T-helper 1 cell treated with Interleukin-12 subunit alpha and Interleukin-12 subunit beta and Interleukin-4 antibody, amounts not matched to agents 30 μg/mL and 1 μg/mL, for 36 hours (primary cell): ENCODE data around the gene TRIM71.

Source experiments
- H3K27ac Mint-ChIP-seq: one replicate; pipeline ENCODE4 v1.8.0; 2021; ENCODE audit warnings: mild to moderate bottlenecking, mixed read lengths
- H3K27me3 Mint-ChIP-seq: one replicate; pipeline ENCODE4 v1.8.0; 2021; ENCODE audit warnings: low read depth, mixed read lengths
- H3K36me3 Mint-ChIP-seq: one replicate; pipeline ENCODE4 v1.8.0; 2021; ENCODE audit warnings: low read depth, mixed read lengths
- H3K4me1 Mint-ChIP-seq: one replicate; pipeline ENCODE4 v1.8.0; 2021; ENCODE audit warnings: low read depth, mixed read lengths
- H3K4me3 Mint-ChIP-seq: one replicate; pipeline ENCODE4 v1.8.0; 2021; ENCODE audit warnings: mild to moderate bottlenecking, moderate library complexity, mixed read lengths
- H3K9me3 Mint-ChIP-seq: one replicate; pipeline ENCODE4 v1.8.0; 2021; ENCODE audit warnings: mixed read lengths

Gene TRIM71

GRCh38 chr3:32876920-32877319 lies 59.1 kb downstream of the TRIM71 start:
- Mint-ChIP-seq H3K36me3 (no peaks in the 10 kb centered on the region), H3K4me3 (no peak overlapping the region), H3K27me3 (peaks cover 45% of the 10 kb centered on the region), H3K4me1 (peaks cover 3% of the 10 kb centered on the region), H3K9me3 (no peaks in the 10 kb centered on the region), H3K27ac (no peak overlapping the region)

GRCh38 chr3:32877598-32877997 lies 59.8 kb downstream of the TRIM71 start:
- peaks cover 5% of the 10 kb centered on the region for H3K4me1 Mint-ChIP-seq
- no peaks in the 10 kb centered on the region for H3K9me3 Mint-ChIP-seq
- H3K27ac Mint-ChIP-seq: no peak overlapping the region
- peaks cover 47% of the 10 kb centered on the region for H3K27me3 Mint-ChIP-seq
- no peak overlapping the region for H3K4me3 Mint-ChIP-seq
- H3K36me3 Mint-ChIP-seq: no peaks in the 10 kb centered on the region

DNA sequence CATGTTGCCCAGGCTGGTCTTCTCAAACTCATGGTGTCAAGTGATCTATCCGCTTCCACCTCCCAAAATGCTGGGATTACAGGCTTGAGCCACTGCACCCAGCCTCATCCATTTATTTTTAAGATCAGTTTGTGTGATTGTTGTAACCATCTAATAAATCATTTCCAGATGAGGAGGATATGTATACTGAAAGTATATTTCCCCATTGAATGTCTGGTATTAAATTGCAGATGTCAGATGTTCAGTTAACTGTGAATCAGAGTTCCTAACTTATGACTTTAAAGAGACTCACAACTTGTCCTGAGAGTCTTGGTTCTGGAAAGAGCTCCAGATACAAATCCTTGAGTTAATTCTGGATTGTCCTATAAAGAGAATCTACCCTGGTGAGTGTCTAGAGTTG lies 62.4 kb downstream of the TRIM71 start:
- H3K4me1 Mint-ChIP-seq: peaks cover 14% of the 10 kb centered on the region
- no peak overlapping the region for H3K27ac Mint-ChIP-seq
- H3K36me3 Mint-ChIP-seq: no peaks in the 10 kb centered on the region
- H3K27me3 Mint-ChIP-seq: peaks cover 47% of the 10 kb centered on the region
- H3K9me3 Mint-ChIP-seq: no peaks in the 10 kb centered on the region
- H3K4me3 Mint-ChIP-seq: no peak overlapping the region

DNA sequence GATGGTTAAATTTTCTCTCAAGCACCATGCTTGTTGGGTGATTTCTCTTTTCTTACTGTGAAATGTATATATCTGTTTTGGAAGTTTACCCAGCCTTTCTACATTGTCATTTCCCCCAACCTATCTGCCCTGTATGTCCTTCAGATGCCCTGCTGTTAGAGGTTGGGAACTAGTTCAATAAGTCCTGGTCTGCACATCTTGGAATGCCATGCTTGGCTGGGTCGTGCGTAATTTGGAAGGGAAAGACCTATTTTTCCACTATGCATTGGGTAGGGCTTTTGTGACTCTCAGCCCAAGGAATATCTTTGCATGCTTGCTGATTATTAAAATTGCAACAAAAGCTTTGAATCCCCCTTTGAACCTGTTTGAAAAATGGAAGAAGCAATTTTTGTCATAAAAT lies 63.8 kb downstream of the TRIM71 start:
- Mint-ChIP-seq H3K9me3 (no peaks in the 10 kb centered on the region), H3K36me3 (no peaks in the 10 kb centered on the region), H3K4me1 (peaks cover 14% of the 10 kb centered on the region), H3K4me3 (no peak overlapping the region), H3K27ac (no peak overlapping the region), H3K27me3 (peaks cover 56% of the 10 kb centered on the region)

- Mint-ChIP-seq H3K9me3 (no peaks in the 10 kb centered on the region), H3K36me3 (no peaks in the 10 kb centered on the region), H3K27ac (no peak overlapping the region), H3K4me3 (no peak overlapping the region), H3K4me1 (peaks cover 14% of the 10 kb centered on the region), H3K27me3 (peaks cover 58% of the 10 kb centered on the region)
These were observed 64.4 kb downstream of the TRIM71 start for GRCh38 chr3:32882189-32882588.

GRCh38 chr3:32882603-32883025 lies 64.8 kb downstream of the TRIM71 start:
- Mint-ChIP-seq H3K27me3 (peaks cover 59% of the 10 kb centered on the region), H3K36me3 (no peaks in the 10 kb centered on the region), H3K4me3 (peak overlapping the region; percentile 5), H3K4me1 (peaks cover 14% of the 10 kb centered on the region), H3K27ac (peak overlapping the region; percentile 11), H3K9me3 (no peaks in the 10 kb centered on the region)

DNA sequence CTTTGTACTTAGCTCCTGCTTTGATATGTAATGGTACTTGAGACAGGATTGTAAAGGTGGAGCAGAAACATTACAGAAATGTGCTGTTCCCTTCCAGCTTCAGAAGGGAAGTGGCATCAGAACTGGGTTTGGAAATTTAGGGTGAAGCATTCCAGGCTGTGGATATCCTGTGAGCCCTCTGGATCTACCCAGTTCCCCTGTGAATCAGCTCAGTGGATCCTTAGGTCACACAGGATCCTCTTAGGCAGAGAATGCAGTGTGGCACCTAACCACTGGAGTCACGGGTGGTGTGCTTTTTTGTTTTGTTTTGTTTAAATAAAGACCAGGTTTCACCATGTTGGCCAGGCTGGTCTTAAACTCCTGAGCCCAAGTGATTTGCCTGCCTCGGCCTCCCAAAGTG lies 66.0 kb downstream of the TRIM71 start:
- H3K27me3 Mint-ChIP-seq: peaks cover 60% of the 10 kb centered on the region
- H3K36me3 Mint-ChIP-seq: no peaks in the 10 kb centered on the region
- peaks cover 14% of the 10 kb centered on the region for H3K4me1 Mint-ChIP-seq
- no peak overlapping the region for H3K4me3 Mint-ChIP-seq
- no peak overlapping the region for H3K27ac Mint-ChIP-seq
- no peaks in the 10 kb centered on the region for H3K9me3 Mint-ChIP-seq

DNA sequence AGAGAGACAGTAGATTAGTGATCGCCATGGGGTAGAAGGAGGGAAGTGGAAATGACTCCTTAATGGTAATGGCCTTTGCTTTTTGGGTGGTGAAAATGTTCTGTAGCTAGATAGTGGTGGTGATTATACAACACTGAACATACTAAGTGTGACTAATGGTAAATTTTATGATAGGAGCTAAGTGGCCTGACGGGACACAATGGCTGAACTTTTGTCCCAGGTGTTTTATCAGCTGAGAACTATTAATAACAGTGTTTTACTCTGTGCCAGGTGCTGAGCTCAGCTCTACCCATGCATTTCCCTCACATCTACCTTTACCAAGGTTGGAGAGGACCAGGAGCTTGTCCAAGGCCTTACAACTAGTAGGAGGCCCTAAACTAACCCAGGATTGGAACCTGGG lies 66.8 kb downstream of the TRIM71 start:
- H3K36me3 Mint-ChIP-seq: no peaks in the 10 kb centered on the region
- peaks cover 14% of the 10 kb centered on the region for H3K4me1 Mint-ChIP-seq
- no peaks in the 10 kb centered on the region for H3K9me3 Mint-ChIP-seq
- no peak overlapping the region for H3K4me3 Mint-ChIP-seq
- peaks cover 56% of the 10 kb centered on the region for H3K27me3 Mint-ChIP-seq
- no peak overlapping the region for H3K27ac Mint-ChIP-seq

GRCh38 chr3:32885283-32885901 lies 67.6 kb downstream of the TRIM71 start:
- Mint-ChIP-seq H3K9me3 (no peaks in the 10 kb centered on the region), H3K27me3 (peaks cover 52% of the 10 kb centered on the region), H3K36me3 (no peaks in the 10 kb centered on the region), H3K4me3 (no peak overlapping the region), H3K27ac (no peak overlapping the region), H3K4me1 (peaks cover 14% of the 10 kb centered on the region)

DNA sequence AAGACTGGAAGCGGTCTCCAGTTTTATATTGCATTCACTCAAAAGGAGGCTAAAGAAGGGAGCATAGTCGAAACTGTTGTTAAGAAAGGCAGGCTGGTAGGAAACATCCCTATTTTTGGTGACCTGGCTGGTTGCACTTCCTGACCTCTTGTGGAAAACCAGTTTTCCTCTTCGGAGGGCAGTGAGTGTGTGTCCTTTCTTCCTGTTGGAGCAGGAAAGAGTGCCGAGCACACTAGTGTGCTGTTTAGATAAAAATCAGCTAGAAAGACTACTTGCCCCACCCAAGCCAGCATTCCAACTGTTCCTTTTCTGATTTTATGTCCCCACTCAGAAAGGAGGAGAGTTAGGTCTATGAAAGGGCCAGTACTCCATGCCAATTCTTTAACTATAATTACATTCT lies 68.5 kb downstream of the TRIM71 start:
- Mint-ChIP-seq H3K27ac (no peak overlapping the region), H3K4me3 (no peak overlapping the region), H3K9me3 (no peaks in the 10 kb centered on the region), H3K36me3 (no peaks in the 10 kb centered on the region), H3K4me1 (peaks cover 14% of the 10 kb centered on the region), H3K27me3 (peaks cover 47% of the 10 kb centered on the region)

DNA sequence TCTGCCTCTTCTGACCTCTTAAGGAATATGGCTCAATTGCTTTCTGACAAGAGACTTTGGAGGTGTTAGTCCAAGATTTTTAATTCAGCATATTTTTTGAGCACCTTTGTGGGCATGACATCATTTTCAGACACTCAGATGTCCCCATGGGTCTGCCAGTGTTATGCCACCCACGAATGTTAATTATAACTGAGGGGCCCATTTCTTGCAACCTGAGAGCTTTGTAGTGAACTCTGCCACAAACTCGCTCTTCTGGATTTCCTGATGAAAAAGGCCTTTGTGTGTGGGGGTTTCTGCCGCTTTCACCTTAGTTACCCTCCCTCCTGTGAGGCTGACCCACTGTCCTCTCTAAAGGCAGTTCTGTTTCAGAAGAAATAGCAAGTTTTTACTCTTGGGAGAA lies 69.1 kb downstream of the TRIM71 start:
- no peaks in the 10 kb centered on the region for H3K9me3 Mint-ChIP-seq

GRCh38 chr3:32888739-32889138 lies 70.9 kb downstream of the TRIM71 start:
- no peaks in the 10 kb centered on the region for H3K36me3 Mint-ChIP-seq
- no peaks in the 10 kb centered on the region for H3K4me1 Mint-ChIP-seq
- H3K27ac Mint-ChIP-seq: no peak overlapping the region
- no peaks in the 10 kb centered on the region for H3K9me3 Mint-ChIP-seq
- peaks cover 52% of the 10 kb centered on the region for H3K27me3 Mint-ChIP-seq
- no peak overlapping the region for H3K4me3 Mint-ChIP-seq

More for the DNA sequence above, 69.1 kb downstream of the TRIM71 start:
- H3K27me3 Mint-ChIP-seq: peaks cover 44% of the 10 kb centered on the region
- no peak overlapping the region for H3K4me3 Mint-ChIP-seq
- H3K36me3 Mint-ChIP-seq: no peaks in the 10 kb centered on the region
- no peak overlapping the region for H3K27ac Mint-ChIP-seq
- H3K4me1 Mint-ChIP-seq: peaks cover 11% of the 10 kb centered on the region

GRCh38 chr3:32890420-32891276 lies 72.9 kb downstream of the TRIM71 start:
- Mint-ChIP-seq H3K9me3 (no peaks in the 10 kb centered on the region), H3K4me3 (no peak overlapping the region), H3K4me1 (no peaks in the 10 kb centered on the region), H3K36me3 (no peaks in the 10 kb centered on the region), H3K27me3 (peaks cover 60% of the 10 kb centered on the region), H3K27ac (no peak overlapping the region)

DNA sequence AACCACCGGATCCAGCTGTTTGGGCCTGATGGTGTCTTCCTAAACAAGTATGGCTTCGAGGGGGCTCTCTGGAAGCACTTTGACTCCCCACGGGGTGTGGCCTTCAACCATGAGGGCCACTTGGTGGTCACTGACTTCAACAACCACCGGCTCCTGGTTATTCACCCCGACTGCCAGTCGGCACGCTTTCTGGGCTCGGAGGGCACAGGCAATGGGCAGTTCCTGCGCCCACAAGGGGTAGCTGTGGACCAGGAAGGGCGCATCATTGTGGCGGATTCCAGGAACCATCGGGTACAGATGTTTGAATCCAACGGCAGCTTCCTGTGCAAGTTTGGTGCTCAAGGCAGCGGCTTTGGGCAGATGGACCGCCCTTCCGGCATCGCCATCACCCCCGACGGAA lies 73.6 kb downstream of the TRIM71 start:
- Mint-ChIP-seq H3K27me3 (peaks cover 61% of the 10 kb centered on the region), H3K4me1 (no peaks in the 10 kb centered on the region), H3K36me3 (no peaks in the 10 kb centered on the region), H3K9me3 (no peaks in the 10 kb centered on the region), H3K4me3 (no peak overlapping the region), H3K27ac (no peak overlapping the region)
